Erythroblast (primary cell): ENCODE data around the gene GATA5.

Source experiments
- DNase-seq, 2 experiments: peaks; one replicate each; lab custom pipeline; 2025; lab: John Stamatoyannopoulos, UW
- GATA1 ChIP-seq: IDR thresholded peaks from 2 replicates; pipeline ENCODE4 v1.6.1; 2011; ENCODE audit warnings: low read depth, mild to moderate bottlenecking, control low read depth, low read length, moderate library complexity
- POLR2A ChIP-seq: IDR thresholded peaks from 2 replicates; pipeline ENCODE4 v1.6.1; 2011; ENCODE audit warnings: mild to moderate bottlenecking, low read length

GATA5 gene

DNA sequence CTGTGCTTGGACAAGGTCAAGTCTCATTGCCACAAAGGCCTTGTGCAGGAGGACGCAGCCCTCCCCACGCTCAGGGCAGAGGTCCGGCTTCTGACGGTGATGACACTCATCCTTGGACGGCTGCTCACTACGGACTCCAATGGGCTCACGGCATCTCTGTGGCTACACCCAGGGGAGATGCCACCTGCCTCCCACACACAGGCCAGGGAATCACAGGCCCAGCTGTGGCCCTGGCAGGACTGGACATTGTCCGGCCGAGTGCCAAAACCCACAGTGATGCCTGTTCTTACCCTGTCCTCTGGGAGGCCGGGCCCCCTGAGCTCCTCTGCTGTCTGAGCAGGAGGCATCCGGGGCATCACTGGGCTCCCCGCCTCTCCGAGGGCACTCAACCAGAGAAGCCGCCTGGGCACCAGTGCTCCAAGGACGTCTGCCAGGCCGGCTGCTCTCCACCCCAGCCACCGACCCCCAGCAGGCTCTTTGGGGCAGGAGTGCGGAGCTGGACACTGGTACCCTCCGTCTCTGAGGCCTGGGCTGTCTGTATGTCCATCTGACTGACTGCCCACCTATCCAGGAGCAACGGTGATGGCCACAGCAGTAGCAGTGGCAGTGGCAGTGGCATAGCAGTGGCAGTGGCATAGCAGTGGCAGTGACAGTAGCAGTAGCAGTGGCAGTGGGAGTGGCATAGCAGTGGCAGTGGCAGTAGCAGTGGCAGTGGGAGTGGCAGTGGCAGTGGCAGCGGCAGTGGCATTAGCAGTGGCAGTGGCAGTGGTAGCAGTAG lies 50.3 kb downstream of the GATA5 start:
- TF ChIP-seq POLR2A (no peak), GATA1 (no peak)
- DNase-seq = no peak

- TF ChIP-seq GATA1 (no peak), POLR2A (no peak)
- no peak for DNase-seq
Measured at GRCh38 chr20:62424249-62425107, 51.3 kb downstream of the GATA5 start.

- no peak for TF ChIP-seq POLR2A
- no peak for TF ChIP-seq GATA1
- DNase-seq = peak in 1 of 2 experiments; percentile 27
Measured at GRCh38 chr20:62423326-62423706, 52.5 kb downstream of the GATA5 start.

- TF ChIP-seq POLR2A (no peak), GATA1 (no peak)
- no peak for DNase-seq
Measured at GRCh38 chr20:62422636-62423325, 53.0 kb downstream of the GATA5 start.

GRCh38 chr20:62421716-62421990 lies 54.1 kb downstream of the GATA5 start:
- TF ChIP-seq POLR2A = no peak
- TF ChIP-seq GATA1 = no peak
- DNase-seq = no peak

- TF ChIP-seq GATA1 = no peak
- DNase-seq = no peak
Measured at GRCh38 chr20:62420846-62421715, 54.7 kb downstream of the GATA5 start.

DNA sequence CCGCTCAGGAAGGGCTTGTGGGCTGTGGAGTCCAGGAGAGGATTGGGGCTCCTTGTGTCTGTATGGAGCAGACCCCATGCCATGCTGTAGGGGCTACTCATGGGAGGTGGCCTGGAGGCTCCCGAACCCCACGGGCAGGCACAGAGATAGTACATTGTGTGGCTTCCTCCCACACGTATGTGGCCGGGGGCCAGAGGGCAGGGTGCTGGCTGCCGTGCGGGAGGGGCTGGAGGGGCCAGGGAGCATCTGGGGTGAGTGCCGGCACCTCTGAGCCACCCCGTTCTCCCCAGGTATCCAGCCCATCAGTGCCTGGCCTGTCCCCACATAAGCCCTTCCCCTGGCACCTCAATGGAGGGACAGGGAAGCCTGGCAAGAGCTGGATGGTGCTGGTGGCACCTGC lies 56.0 kb downstream of the GATA5 start:
- TF ChIP-seq POLR2A (no peak), GATA1 (no peak)
- DNase-seq = no peak

DNA sequence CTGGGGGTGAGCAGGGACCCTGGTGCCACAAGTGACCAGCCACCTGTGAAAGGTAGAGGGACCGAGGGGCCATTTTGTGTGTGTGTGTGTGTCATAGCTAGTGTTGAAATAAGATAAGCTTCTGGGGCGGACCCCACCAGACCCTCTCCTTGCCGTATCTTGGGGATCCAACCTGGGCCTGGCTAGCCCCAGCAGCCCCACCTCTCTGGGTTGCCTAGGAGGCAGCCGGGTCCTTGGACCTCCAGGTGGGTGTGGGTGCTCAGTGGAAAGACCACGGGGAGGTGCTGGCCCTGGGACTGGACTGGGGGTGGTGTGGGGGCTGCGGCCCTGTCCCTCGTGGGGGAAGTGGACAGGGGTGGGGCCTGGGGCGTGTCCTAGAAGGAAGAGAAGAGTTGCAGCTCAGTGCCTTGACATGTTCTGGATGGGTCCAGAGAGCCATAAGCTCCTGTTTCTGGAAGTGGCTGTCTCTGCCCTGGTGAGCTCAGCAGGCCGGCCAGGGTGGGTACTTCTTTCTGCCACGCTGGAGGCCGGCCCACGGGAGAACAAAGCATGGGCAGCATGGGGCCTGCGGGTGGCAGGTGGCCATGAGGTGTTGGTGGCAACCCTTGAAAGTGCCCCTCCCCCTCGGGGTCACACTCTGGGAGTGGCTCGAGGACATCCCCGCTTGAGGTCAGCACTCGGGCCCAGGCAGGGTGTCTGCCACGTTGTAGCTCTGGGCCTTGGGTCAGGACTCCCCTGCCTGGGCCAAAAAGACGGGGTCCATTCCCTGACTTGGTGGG lies 56.9 kb downstream of the GATA5 start:
- peak; percentile 16 to 46 for DNase-seq
- no peak for TF ChIP-seq POLR2A
- no peak for TF ChIP-seq GATA1

DNA sequence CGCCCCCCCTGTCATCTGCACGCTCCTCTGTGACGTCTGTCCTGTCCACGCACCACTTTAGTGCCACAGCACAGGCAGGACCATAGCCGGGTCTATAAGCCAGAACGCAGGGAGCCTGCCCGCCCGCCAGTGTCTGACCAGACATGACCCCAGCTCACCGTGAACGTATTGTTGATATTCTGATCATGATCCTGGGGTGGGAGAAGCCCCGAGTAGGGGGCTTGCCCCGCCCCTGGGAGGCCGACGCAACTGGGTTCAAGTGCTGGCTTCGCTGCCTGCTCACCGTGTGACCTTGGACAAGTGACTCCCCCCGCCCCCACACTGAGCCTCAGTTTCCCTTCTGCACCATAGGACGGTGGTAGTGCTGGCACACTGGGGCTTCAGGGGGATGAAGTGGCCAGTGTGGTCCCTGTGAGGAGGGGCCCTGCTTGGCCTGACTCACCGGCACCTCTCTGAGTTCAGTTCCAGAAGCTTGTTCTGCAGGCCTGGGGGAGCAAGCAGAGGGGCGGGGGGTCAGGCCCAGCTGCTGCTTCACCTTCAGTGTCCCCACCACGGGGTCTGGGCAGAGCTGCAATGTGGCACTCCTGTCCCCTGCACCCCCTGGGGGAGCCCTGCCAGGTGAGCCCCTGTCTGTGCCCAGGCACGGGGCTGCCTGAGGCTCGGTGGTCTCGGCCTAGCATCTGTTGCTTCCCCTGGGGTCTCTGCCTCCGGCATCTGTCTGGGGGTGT lies 57.6 kb downstream of the GATA5 start:
- DNase-seq = no peak
- TF ChIP-seq GATA1 (no peak), POLR2A (no peak)

DNA sequence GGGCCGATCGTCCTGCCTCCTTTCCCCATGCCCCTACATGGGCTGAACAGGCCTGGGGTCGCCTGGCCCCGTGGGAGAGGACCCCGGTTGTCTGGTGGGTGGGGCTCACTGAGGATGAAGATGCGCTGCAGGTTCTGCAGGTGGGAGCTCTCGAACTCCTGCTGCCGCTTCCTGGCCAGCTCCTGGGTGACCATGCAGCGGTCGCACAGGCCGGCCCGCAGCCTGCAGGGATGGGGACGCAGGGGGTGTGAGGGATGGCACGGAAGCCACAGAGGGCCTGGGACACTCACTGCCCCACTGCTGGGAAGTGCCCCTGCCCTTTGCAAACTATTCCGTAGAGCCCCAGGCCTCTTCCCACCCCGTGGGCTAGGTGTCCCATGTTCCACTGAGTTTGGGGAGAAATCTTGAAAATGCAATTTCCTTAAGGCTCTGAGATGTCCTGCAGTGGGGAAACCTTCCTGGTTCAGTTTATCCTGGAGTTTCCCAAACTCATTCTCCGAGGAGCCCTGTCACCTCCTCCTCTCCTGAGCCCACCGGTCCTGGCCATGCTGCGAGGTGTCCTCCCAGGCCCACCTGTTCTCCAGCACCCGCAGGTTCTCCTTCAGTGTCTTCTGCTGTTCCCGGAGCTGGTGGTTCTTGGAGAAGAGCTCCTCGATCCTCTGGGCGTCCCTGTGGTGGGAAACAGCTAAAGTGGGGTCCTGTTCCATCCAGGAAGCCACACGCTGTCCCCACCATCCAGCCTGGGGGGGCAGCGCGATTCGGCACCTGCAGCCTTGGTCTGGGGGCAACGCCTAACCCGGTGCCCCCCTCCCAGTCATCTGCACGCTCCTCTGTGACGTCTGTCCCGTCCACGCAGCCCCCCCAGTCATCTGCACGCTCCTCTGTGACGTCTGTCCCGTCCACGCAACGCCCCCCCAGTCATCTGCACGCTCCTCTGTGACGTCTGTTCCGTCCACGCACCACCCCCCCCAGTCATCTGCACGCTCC lies 58.9 kb downstream of the GATA5 start:
- TF ChIP-seq GATA1 (no peak), POLR2A (no peak)
- no peak for DNase-seq
